ENCODE measurements around the gene SLF2.

GRCh38 chr10:100968062-100968736 lies 55.4 kb downstream of the SLF2 start:
- TF ChIP-seq RARB (CRISPR knock-in tag; IDR thresholded peaks at IDR 0.05) (no peak), TCF4 (CRISPR knock-in tag; IDR thresholded peaks at IDR 0.05; ENCODE audit: borderline replicate concordance) (no peak), CREB5 (CRISPR knock-in tag; IDR thresholded peaks at IDR 0.05; ENCODE audit: low read depth) (no peak)
